Measurements from ENCODE around the gene TMX2.
"Not testable (repeated sequence)": the region's sequence is repeated elsewhere in the genome, so short reads cannot be mapped to it uniquely, and the experiment has no call there.

TMX2 gene

GRCh38 chr11:57668434-57668782 lies 44.0 kb upstream of the TMX2 start:
- H3K36me3 ChIP-seq (ENCODE audit: control insufficient read depth, insufficient read depth, low read length), result peaks cover 8% of the 10 kb centered on the region
- no peak for TF ChIP-seq CTCF (IDR thresholded peaks at IDR 0.05; ENCODE audit: insufficient read depth, low read length, poor library complexity, severe bottlenecking)
- H3K27me3 ChIP-seq (replicated peaks; ENCODE audit: control insufficient read depth, insufficient read depth, low read length), result no peaks in the 10 kb centered on the region
- no peak for DNase-seq (ENCODE audit: extremely low read depth, insufficient read length)
- peak overlapping the region; percentile 81 for H3K4me3 ChIP-seq (replicated peaks; ENCODE audit: low read depth, low read length)

GRCh38 chr11:57674251-57674650 lies 38.1 kb upstream of the TMX2 start:
- peaks cover 13% of the 10 kb centered on the region for H3K36me3 ChIP-seq (ENCODE audit: control insufficient read depth, insufficient read depth, low read length)
- DNase-seq (ENCODE audit: extremely low read depth, insufficient read length), result no peak
- TF ChIP-seq CTCF (IDR thresholded peaks at IDR 0.05; ENCODE audit: insufficient read depth, low read length, poor library complexity, severe bottlenecking), result no peak

GRCh38 chr11:57675176-57675941 lies 37.0 kb upstream of the TMX2 start:
- H3K4me3 ChIP-seq (replicated peaks; ENCODE audit: low read depth, low read length), result no peak overlapping the region
- TF ChIP-seq CTCF (IDR thresholded peaks at IDR 0.05; ENCODE audit: insufficient read depth, low read length, poor library complexity, severe bottlenecking), result no peak
- DNase-seq (ENCODE audit: extremely low read depth, insufficient read length), result no peak
- H3K36me3 ChIP-seq (ENCODE audit: control insufficient read depth, insufficient read depth, low read length), result peaks cover 16% of the 10 kb centered on the region
- H3K27me3 ChIP-seq (replicated peaks; ENCODE audit: control insufficient read depth, insufficient read depth, low read length), result no peaks in the 10 kb centered on the region

More at GRCh38 chr11:57674251-57674650, 38.1 kb upstream of the TMX2 start:
- Histone ChIP-seq H3K27me3 (replicated peaks; ENCODE audit: control insufficient read depth, insufficient read depth, low read length) (no peaks in the 10 kb centered on the region), H3K4me3 (replicated peaks; ENCODE audit: low read depth, low read length) (no peak overlapping the region)

GRCh38 chr11:57679396-57679795 lies 33.0 kb upstream of the TMX2 start:
- no peak for TF ChIP-seq CTCF (IDR thresholded peaks at IDR 0.05; ENCODE audit: insufficient read depth, low read length, poor library complexity, severe bottlenecking)
- peaks cover 17% of the 10 kb centered on the region for H3K36me3 ChIP-seq (ENCODE audit: control insufficient read depth, insufficient read depth, low read length)
- H3K4me3 ChIP-seq (replicated peaks; ENCODE audit: low read depth, low read length), result no peak overlapping the region
- no peak for DNase-seq (ENCODE audit: extremely low read depth, insufficient read length)
- no peaks in the 10 kb centered on the region for H3K27me3 ChIP-seq (replicated peaks; ENCODE audit: control insufficient read depth, insufficient read depth, low read length)

GRCh38 chr11:57680552-57680874 lies 31.9 kb upstream of the TMX2 start:
- Histone ChIP-seq H3K36me3 (ENCODE audit: control insufficient read depth, insufficient read depth, low read length) (peaks cover 17% of the 10 kb centered on the region), H3K4me3 (replicated peaks; ENCODE audit: low read depth, low read length) (no peak overlapping the region), H3K27me3 (replicated peaks; ENCODE audit: control insufficient read depth, insufficient read depth, low read length) (no peaks in the 10 kb centered on the region)
- no peak for DNase-seq (ENCODE audit: extremely low read depth, insufficient read length)
- TF ChIP-seq CTCF (IDR thresholded peaks at IDR 0.05; ENCODE audit: insufficient read depth, low read length, poor library complexity, severe bottlenecking), result no peak

- Histone ChIP-seq H3K27me3 (replicated peaks; ENCODE audit: control insufficient read depth, insufficient read depth, low read length) (no peaks in the 10 kb centered on the region), H3K4me3 (replicated peaks; ENCODE audit: low read depth, low read length) (no peak overlapping the region), H3K36me3 (ENCODE audit: control insufficient read depth, insufficient read depth, low read length) (peaks cover 17% of the 10 kb centered on the region)
- TF ChIP-seq CTCF (IDR thresholded peaks at IDR 0.05; ENCODE audit: insufficient read depth, low read length, poor library complexity, severe bottlenecking), result no peak
- DNase-seq (ENCODE audit: extremely low read depth, insufficient read length), result no peak
Measured at GRCh38 chr11:57681168-57681567, 31.2 kb upstream of the TMX2 start.

- H3K36me3 ChIP-seq (ENCODE audit: control insufficient read depth, insufficient read depth, low read length), result peaks cover 23% of the 10 kb centered on the region
- H3K4me3 ChIP-seq (replicated peaks; ENCODE audit: low read depth, low read length); DNase-seq (ENCODE audit: extremely low read depth, insufficient read length); H3K27me3 ChIP-seq (replicated peaks; ENCODE audit: control insufficient read depth, insufficient read depth, low read length): not testable (repeated sequence)
Measured at GRCh38 chr11:57690474-57690873, 21.9 kb upstream of the TMX2 start.
